ENCODE measurements around the gene BNIPL.

The BNIPL gene

GRCh38 chr1:151036356-151036755, at the start of gene BNIPL:
TSS of gene BNIPL (plus strand) at chr1:151036586. CDS start at chr1:151036726, 140 bp downstream.
- DNase-seq (ENCODE audit: low read depth in 2 of 2), result no peak

- no peak for DNase-seq (ENCODE audit: low read depth in 2 of 2)
These were observed 48.5 kb upstream of the BNIPL start for GRCh38 chr1:150987924-150988323.

GRCh38 chr1:150992626-150993025, 43.8 kb upstream of the BNIPL start:
- no peak for DNase-seq (ENCODE audit: low read depth in 2 of 2)

GRCh38 chr1:150994248-150994647, 42.1 kb upstream of the BNIPL start:
- DNase-seq (ENCODE audit: low read depth in 2 of 2), result no peak

- DNase-seq (ENCODE audit: low read depth in 2 of 2), result no peak
These were observed 40.9 kb upstream of the BNIPL start for GRCh38 chr1:150995460-150995859.

GRCh38 chr1:150995896-150996295, 40.5 kb upstream of the BNIPL start:
- DNase-seq (ENCODE audit: low read depth in 2 of 2), result no peak

GRCh38 chr1:150997126-150997872, 39.1 kb upstream of the BNIPL start:
- no peak for DNase-seq (ENCODE audit: low read depth in 2 of 2)

- no peak for DNase-seq (ENCODE audit: low read depth in 2 of 2)
These were observed 38.4 kb upstream of the BNIPL start for GRCh38 chr1:150997949-150998348.

GRCh38 chr1:150999051-150999674, 37.2 kb upstream of the BNIPL start:
- DNase-seq (ENCODE audit: low read depth in 2 of 2), result no peak

- DNase-seq (ENCODE audit: low read depth in 2 of 2), result no peak
These were observed 36.5 kb upstream of the BNIPL start for GRCh38 chr1:150999926-151000325.

GRCh38 chr1:151000408-151000807, 36.0 kb upstream of the BNIPL start:
- DNase-seq (ENCODE audit: low read depth in 2 of 2), result no peak

- DNase-seq (ENCODE audit: low read depth in 2 of 2), result no peak
These were observed 34.8 kb upstream of the BNIPL start for GRCh38 chr1:151001602-151002001.

GRCh38 chr1:151002051-151002450, 34.3 kb upstream of the BNIPL start:
- no peak for DNase-seq (ENCODE audit: low read depth in 2 of 2)

- no peak for DNase-seq (ENCODE audit: low read depth in 2 of 2)
These were observed 33.8 kb upstream of the BNIPL start for GRCh38 chr1:151002611-151003010.

- no peak for DNase-seq (ENCODE audit: low read depth in 2 of 2)
These were observed 33.2 kb upstream of the BNIPL start for GRCh38 chr1:151003180-151003579.

- DNase-seq (ENCODE audit: low read depth in 2 of 2), result no peak
These were observed 30.6 kb upstream of the BNIPL start for GRCh38 chr1:151005729-151006319.

- DNase-seq (ENCODE audit: low read depth in 2 of 2), result no peak
These were observed 29.9 kb upstream of the BNIPL start, which contains the start of gene MINDY1 for GRCh38 chr1:151006327-151007052. TSS of gene MINDY1 (minus strand) at chr1:151006902. CDS start at chr1:151002617, 4,285 bp downstream.

GRCh38 chr1:151007853-151008243, 28.5 kb upstream of the BNIPL start:
- DNase-seq (ENCODE audit: low read depth in 2 of 2), result no peak

- DNase-seq (ENCODE audit: low read depth in 2 of 2), result peak; percentile 94 to 96
These were observed 27.9 kb upstream of the BNIPL start, which contains the start of gene PRUNE1 for GRCh38 chr1:151008244-151009205. TSS of gene PRUNE1 (plus strand) at chr1:151008449. CDS start at chr1:151008633, 184 bp downstream.

- DNase-seq (ENCODE audit: low read depth in 2 of 2), result no peak
These were observed 27.2 kb upstream of the BNIPL start for GRCh38 chr1:151009206-151009587.

All from stimulated activated CD4-positive, alpha-beta T cell treated with anti-CD3 and anti-CD28 coated beads, Interleukin-15, amount 100 ng/mL, for 48 hours (primary cell).